Stimulated activated CD4-positive, alpha-beta T cell treated with anti-CD3 and anti-CD28 coated beads, Interleukin-12 subunit alpha, Interleukin-12 subunit beta, amount 100 ng/mL, for 48 hours (primary cell): ENCODE data around the gene BNC2.
"Not testable (repeated sequence)": the region's sequence is repeated elsewhere in the genome, so short reads cannot be mapped to it uniquely, and the experiment has no call there.

Source experiments
- DNase-seq, 3 donors: peaks; one replicate each; pipeline ENCODE4 v3.0.0-alpha.2; 2020; ENCODE audit warnings: low read depth in 2 of 3, low spot score in 1 of 3

BNC2 gene, protein sequence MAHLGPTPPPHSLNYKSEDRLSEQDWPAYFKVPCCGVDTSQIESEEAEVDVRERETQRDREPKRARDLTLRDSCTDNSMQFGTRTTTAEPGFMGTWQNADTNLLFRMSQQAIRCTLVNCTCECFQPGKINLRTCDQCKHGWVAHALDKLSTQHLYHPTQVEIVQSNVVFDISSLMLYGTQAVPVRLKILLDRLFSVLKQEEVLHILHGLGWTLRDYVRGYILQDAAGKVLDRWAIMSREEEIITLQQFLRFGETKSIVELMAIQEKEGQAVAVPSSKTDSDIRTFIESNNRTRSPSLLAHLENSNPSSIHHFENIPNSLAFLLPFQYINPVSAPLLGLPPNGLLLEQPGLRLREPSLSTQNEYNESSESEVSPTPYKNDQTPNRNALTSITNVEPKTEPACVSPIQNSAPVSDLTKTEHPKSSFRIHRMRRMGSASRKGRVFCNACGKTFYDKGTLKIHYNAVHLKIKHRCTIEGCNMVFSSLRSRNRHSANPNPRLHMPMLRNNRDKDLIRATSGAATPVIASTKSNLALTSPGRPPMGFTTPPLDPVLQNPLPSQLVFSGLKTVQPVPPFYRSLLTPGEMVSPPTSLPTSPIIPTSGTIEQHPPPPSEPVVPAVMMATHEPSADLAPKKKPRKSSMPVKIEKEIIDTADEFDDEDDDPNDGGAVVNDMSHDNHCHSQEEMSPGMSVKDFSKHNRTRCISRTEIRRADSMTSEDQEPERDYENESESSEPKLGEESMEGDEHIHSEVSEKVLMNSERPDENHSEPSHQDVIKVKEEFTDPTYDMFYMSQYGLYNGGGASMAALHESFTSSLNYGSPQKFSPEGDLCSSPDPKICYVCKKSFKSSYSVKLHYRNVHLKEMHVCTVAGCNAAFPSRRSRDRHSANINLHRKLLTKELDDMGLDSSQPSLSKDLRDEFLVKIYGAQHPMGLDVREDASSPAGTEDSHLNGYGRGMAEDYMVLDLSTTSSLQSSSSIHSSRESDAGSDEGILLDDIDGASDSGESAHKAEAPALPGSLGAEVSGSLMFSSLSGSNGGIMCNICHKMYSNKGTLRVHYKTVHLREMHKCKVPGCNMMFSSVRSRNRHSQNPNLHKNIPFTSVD

GRCh38 chr9:16870596-16871335 lies at the start of gene BNC2:
TSS of gene BNC2 (minus strand) at chr9:16870670. CDS start at chr9:16870648, 22 bp downstream.
- DNase-seq, result no peak

DNA sequence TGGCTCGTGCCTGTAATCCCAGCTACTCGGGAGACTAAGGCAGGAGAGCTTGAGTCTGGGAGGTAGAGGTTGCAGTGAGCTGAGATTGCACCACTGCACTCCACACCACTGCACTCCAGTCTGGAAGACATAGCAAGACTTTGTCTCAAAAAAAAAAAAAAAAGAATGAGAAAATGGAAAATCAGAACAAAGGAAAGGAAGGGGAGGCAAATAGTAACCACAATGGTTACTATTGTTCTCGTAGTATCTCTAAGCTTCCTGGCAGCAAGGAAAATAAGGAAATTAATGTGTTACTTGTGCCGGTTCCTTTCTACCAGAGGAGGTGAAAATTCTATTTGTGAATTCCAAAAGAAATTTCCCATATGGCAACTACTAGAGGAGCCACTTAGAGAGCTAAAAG lies 48.5 kb upstream of the BNC2 start:
- no peak for DNase-seq

DNA sequence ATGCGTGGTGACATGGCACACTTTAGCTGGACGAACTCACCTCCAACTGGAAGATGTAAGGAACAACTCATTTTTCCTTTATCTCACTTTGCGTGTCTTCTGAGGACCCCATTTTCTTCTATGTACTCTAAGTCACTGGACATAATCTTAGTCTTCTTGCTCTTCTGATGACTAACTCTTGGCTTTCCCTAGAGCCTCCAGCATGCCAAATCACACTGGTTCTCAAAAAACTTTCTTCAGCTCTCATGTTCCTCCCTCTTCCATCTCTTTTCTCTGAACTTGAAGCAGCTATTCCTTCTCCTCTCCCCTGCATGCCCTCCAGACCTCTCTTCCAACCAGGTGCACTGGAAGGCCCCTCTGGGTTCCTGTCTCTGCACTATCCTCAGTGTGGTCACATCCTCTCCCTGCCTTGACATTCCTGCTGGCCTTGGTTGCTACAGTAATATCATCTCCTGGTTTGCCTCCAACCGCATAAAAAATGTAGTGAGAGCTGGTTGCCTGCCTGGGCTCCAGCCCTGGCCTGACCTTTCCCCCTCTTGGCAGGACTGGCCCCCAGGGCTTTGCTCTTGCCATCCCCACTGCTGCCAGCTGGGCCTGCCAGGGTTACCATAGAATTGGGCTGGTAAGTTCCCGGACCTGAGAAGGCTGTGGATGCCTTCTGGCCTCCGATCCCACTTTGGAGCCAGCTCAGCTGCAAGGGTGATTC lies 44.8 kb upstream of the BNC2 start:
- DNase-seq, result no peak

DNA sequence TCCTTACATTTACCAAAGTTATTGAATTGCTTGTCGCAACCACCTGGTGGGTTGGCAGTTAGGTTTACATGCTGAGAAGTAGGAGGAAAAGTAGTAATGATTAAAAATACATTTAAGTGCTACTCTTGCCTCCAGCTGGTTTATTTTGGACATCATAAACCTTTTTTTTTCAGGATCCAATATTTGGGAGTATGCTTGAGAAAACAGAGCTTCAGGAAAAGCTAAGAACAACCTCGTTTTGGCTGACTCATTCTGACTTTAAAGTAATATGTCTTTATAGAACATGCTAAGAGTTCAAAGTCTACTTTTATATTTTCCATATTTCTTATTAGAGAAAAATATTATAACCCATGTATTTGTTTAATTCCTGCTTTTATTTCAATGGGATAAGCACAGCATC lies 41.7 kb upstream of the BNC2 start:
- DNase-seq, result no peak

GRCh38 chr9:16908206-16908605 lies 37.7 kb upstream of the BNC2 start:
- DNase-seq, result not testable (repeated sequence)

DNA sequence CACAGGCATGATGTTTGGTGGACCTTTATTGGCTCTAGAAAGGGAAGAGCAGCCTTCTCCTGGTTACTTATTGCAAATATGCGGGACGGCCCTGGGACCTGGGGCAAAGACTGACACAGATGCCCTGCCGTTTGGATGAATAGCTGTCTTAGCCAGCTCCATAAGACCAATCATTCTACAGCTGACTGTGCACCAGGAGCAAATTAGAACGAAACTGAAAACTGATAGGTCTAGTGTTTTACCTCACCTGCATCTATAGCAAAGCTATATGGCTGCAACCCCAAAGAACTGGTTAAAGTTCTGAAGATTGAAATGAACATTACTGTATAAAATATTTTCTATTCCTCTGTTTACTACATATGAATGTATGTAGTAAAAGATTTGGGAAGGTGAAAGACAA lies 34.2 kb upstream of the BNC2 start:
- no peak for DNase-seq

GRCh38 chr9:16901590-16901989 lies 31.1 kb upstream of the BNC2 start:
- no peak for DNase-seq

GRCh38 chr9:16899606-16900005 lies 29.1 kb upstream of the BNC2 start:
- no peak for DNase-seq

- DNase-seq, result no peak
Observed at GRCh38 chr9:16898464-16898863, 28.0 kb upstream of the BNC2 start.

DNA sequence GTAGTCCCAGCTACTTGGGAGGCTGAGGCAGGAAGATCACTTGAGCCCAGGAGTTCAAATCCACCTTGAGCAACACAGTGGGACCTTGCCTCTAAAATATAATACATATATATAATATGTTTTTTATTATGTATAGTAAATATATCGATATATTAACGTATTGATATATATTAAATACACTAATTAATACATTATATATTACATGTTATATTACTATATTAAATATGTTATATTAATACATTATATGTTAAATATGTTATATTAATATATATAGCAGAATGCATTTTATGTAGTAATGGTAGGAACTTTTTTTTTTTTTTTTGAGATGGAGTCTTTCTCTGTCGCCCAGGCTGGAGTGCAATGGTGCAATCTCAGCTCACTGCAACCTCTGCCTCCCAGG lies 18.1 kb upstream of the BNC2 start:
- no peak for DNase-seq

DNA sequence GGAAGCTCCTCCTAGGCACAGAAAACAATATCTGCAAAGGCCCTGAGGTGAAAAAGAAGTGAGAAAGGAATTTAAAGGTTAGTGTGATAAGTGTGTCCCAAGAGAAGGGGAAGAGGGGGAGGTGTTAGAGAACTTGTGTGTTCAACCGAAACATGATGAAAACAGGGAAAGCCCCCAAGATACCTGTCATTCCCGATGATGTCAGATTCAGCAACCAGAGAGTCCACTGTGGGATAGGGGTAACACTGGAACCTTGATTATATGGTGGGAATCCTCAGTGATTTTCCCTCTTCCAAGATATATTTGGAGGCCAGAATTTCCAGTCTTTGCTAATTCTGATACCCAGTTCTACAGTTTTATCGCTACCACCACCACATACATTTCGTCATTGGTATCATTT lies 15.5 kb upstream of the BNC2 start:
- no peak for DNase-seq

DNA sequence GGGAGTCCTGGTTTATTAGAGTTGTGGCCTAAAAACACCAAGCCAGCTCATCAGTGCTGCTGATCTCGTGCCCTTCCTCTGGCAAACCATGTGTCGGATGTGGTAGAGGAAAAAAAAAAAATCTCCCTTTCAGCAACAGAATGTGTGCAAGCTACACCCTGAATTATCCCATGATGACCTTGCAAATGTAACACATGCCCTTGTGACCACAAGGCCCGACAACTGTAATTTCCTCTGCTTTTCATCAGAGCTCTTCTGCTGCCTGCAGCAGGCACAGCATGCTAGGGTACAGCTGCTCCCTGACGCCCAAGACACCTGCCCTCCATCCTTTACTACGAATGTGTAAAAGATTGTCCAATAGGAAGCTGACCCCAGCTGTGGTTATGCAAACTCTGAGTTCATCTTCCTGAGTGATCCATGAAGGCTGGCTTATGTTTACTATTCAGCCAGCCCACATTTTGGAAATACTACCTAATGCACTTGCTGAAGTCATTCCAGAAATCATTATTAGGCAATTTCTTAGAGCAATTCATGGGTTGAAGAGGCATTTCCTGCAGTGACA lies 14.6 kb upstream of the BNC2 start:
- DNase-seq, result no peak

GRCh38 chr9:16884373-16884772 lies 13.9 kb upstream of the BNC2 start:
- no peak for DNase-seq

DNA sequence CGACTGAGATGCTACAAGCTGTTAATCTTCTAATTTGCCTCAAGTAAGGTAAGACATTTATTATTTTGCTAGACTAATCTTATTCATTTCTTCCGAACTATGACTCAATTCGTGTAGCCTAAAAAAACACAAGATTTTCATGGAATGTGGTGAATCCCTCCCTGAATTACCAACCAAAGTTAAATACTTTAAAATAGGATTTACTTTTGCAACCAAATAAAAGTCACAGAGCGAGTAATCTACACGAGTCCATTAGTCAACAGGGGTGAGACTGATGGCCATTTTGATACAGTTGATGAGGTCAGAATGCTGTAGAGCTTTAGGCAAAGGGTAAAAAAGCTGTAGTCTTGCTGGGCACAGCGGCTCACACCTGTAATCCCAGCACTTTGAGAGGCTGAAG lies 13.1 kb upstream of the BNC2 start:
- DNase-seq, result no peak

- DNase-seq, result not testable (repeated sequence)
Observed at GRCh38 chr9:16882440-16882839, 12.0 kb upstream of the BNC2 start.

DNA sequence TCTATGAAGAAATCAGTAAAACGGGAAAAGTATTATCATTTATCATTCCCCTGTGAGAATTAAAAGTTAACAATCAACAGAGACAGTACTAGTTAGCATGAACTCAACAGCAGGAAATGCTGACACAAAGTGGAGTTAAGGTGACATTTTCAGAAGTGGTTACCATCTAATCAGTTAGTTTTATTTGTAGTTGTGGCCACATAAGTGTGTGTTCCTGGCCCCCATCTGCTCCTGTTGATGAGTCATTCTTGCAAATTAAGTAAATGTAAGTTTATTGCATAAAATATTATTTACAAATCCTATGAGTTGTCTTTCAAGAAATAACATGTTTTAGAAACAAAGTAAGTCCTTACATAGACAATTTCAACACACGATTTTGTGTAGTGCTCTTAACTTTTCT lies 8.9 kb upstream of the BNC2 start:
- no peak for DNase-seq

GRCh38 chr9:16877256-16877655 lies 6.8 kb upstream of the BNC2 start:
- no peak for DNase-seq

DNA sequence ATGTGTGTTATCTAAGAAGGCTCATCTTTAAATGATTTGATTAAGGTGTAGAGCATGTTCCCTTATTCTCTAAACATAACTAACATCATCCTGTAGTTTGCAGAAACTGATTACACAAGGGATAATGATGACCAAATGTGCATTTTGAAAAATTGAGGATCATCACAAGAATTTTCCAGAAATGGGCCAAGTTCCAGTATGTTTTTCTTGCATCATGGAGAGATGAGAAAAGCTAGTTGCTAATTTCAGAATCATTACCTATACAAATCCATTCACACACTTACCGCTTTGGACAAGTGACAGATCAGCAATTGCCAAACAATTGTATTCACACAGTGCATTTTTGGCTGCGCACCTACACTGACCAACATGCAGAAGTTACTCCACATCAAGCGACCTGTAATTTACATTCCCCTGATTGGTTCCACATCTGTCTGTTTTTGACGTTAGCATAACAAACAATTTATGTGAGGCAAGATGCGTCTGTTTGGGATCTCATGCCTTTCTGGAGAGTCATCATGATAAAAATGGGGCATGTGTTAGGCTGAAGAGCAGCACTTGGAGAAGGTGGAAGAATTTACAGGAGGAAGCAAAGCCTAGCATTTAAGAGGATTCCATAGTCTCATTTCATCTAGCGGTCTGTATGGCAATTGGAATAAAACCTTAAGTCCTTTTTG lies 2.8 kb upstream of the BNC2 start:
- DNase-seq, result no peak

DNA sequence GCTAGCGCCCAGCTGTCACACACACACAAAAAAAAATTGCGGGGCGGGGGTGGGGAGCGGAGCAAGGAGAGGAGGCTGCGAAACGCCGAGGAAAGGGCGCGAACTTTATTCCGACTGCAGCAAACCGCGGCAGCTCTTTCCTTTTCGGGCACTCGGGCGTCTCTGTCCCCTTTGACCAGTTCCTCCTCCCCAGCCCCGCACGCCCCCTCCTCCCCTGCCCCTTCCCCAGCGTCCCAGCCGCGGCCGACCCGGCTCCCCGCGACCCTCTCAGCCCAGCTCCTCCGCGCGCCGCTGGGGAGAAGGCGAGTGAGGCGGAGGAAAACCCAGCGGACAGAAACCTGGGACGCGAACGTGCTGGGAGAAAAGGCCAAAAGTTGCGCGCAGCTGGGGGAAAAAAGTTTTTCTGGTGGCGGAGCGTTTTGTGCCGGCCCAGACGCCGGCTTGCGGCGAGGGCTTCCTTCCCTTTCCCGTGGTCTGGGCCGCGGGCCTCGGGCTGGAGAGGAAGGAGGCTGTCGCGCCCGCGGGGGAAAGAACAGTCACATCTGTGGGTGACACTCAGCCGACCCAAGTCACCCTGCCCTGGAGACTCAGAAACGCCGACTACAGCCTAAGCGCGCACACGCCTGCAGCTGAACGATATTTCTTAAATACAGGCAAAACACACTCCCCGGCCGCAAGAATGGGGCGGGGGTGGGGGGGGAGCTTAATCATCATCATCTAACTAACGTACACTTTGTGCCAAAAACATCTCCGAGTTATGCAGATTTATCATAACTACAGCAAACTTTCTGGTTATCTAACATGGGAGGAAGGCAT lies 1.1 kb upstream of the BNC2 start:
- no peak for DNase-seq
